NCI-H446 treated with DMSO at 0.1 percent for 48 hours (cell line): ENCODE data around the gene SPRED2.
"Not testable (repeated sequence)": the region's sequence is repeated elsewhere in the genome, so short reads cannot be mapped to it uniquely, and the experiment has no call there.

Source experiments
- DNase-seq: peaks from one replicate; lab custom pipeline; 2025; lab: John Stamatoyannopoulos, UW

SPRED2 gene

GRCh38 chr2:65343386-65343785, 89.0 kb downstream of the SPRED2 start:
- DNase-seq = no peak

- DNase-seq = no peak
These were observed 91.3 kb downstream of the SPRED2 start for GRCh38 chr2:65340898-65341681.

GRCh38 chr2:65339648-65340047, 92.8 kb downstream of the SPRED2 start:
- no peak for DNase-seq

- not testable (repeated sequence) for DNase-seq
These were observed 93.4 kb downstream of the SPRED2 start for GRCh38 chr2:65338830-65339495.

- DNase-seq = not testable (repeated sequence)
These were observed 94.5 kb downstream of the SPRED2 start for GRCh38 chr2:65337915-65338314.

GRCh38 chr2:65334714-65335113, 97.7 kb downstream of the SPRED2 start:
- DNase-seq = no peak

GRCh38 chr2:65331336-65332025, 100.9 kb downstream of the SPRED2 start:
- no peak for DNase-seq

GRCh38 chr2:65329525-65329924, 102.9 kb downstream of the SPRED2 start:
- DNase-seq = no peak

- DNase-seq = no peak
These were observed 106.1 kb downstream of the SPRED2 start for GRCh38 chr2:65326276-65326675.

- DNase-seq = no peak
These were observed 107.3 kb downstream of the SPRED2 start for GRCh38 chr2:65325066-65325465.

- no peak for DNase-seq
These were observed 111.5 kb downstream of the SPRED2 start for GRCh38 chr2:65320946-65321345.

GRCh38 chr2:65320042-65320725, 112.2 kb downstream of the SPRED2 start:
- no peak for DNase-seq

GRCh38 chr2:65319674-65320041, 112.7 kb downstream of the SPRED2 start:
- no peak for DNase-seq

- DNase-seq = no peak
These were observed 113.2 kb downstream of the SPRED2 start for GRCh38 chr2:65319072-65319673.

GRCh38 chr2:65317841-65318240, 114.6 kb downstream of the SPRED2 start:
- DNase-seq = no peak

- DNase-seq = not testable (repeated sequence)
These were observed 115.0 kb downstream of the SPRED2 start for GRCh38 chr2:65317351-65317750.

- DNase-seq = peak; percentile 18
These were observed 116.3 kb downstream of the SPRED2 start for GRCh38 chr2:65316072-65316471.

- DNase-seq = no peak
These were observed 117.5 kb downstream of the SPRED2 start for GRCh38 chr2:65314801-65315441.

GRCh38 chr2:65313954-65314256, 118.5 kb downstream of the SPRED2 start:
- no peak for DNase-seq

- DNase-seq = no peak
These were observed 119.1 kb downstream of the SPRED2 start for GRCh38 chr2:65313126-65313953.

- no peak for DNase-seq
These were observed 120.8 kb downstream of the SPRED2 start for GRCh38 chr2:65311596-65311995.
